HCT116 (cell line): ENCODE data around the gene PRPSAP1.

Experiments
- CBX3 ChIP-seq: IDR thresholded peaks from 2 replicates; pipeline ENCODE4 v1.6.1; 2012; ENCODE audit warnings: low read depth
- CEBPB ChIP-seq: IDR thresholded peaks from 2 replicates; pipeline ENCODE4 v1.6.1; 2012; ENCODE audit warnings: low read depth
- CTCF ChIP-seq, 3 experiments: fragments of 200-600 bp in 1 of 3; sonication (generic) in 1 of 3; IDR thresholded peaks in 2 of 3; conservative IDR thresholded peaks in 1 of 3; 2 replicates each; pipeline ENCODE4 v1.5.1; 2012 to 2017; ENCODE audit warnings: low read depth in 2 of 3, low read length in 2 of 3, antibody characterized with exemption in 1 of 3, borderline replicate concordance in 1 of 3, control low read depth in 1 of 3, mild to moderate bottlenecking in 1 of 3, mixed read lengths in 1 of 3, mixed run types in 1 of 3, moderate library complexity in 1 of 3; ENCODE audit not compliant: insufficient read depth in 1 of 3
- POLR2AphosphoS5 ChIP-seq: IDR thresholded peaks from 2 replicates; pipeline ENCODE4 v1.6.1; 2011; ENCODE audit warnings: mild to moderate bottlenecking, low read depth, low read length, moderate library complexity
- YY1 ChIP-seq: IDR thresholded peaks from 2 replicates; pipeline ENCODE4 v1.6.1; 2011; ENCODE audit warnings: low read length, low read depth, moderate library complexity, mild to moderate bottlenecking; ENCODE audit not compliant: insufficient replicate concordance; ENCODE audit errors: extremely low read depth

GRCh38 chr17:76354317-76354729, 607 bp upstream of the PRPSAP1 start:
- no peak for TF ChIP-seq POLR2AphosphoS5
- no peak for TF ChIP-seq CEBPB
- no peak for TF ChIP-seq CTCF (IDR thresholded peaks at IDR 0.05 in 2 of 3, conservative IDR thresholded peaks at IDR 0.05 in 1 of 3; ENCODE audit: borderline replicate concordance in 1 of 3, insufficient read depth in 1 of 3, low read depth in 2 of 3, low read length in 2 of 3)
- TF ChIP-seq YY1: no peak
- TF ChIP-seq CBX3: no peak
